Body of pancreas (tissue), 4 donors: Measurements from ENCODE around the gene UBE2D4.

Experiments used
- POLR2A ChIP-seq, 3 donors: fragments of 450-650 bp; IDR thresholded peaks; one replicate each; pipeline ENCODE4 v1.6.1; 2016; ENCODE audit warnings: antibody characterized with exemption in 3 of 3, mild to moderate bottlenecking in 2 of 3
- TF ChIP-seq, protein P1 (sequence below), 7 experiments: fragments of 450-650 bp in 4 of 7; fragments of 200-600 bp in 3 of 7; sonication (generic) in 3 of 7; IDR thresholded peaks; one replicate each; pipeline ENCODE4 v1.5.1; 2016 to 2019; ENCODE audit warnings: antibody characterized with exemption in 7 of 7

DNA sequence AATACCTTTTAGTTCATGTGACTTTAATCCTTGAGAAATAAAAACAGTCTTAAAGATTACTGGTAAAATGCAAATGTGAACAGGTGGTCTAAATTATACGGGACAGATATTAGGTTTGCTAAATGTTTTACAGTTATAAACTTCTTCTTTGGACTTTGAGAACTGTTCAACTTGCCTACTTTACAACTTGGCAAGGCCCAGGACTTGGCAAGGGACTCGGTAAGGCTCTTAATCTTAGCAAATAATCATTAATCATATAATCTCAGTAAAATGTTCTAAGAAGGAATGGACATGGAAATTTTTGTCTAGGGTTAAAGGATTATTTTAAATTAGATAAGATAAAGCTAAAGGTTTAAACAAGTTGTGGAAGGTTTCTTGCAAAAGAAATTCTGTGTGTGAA is 4.8 kb upstream of the UBE2D4 start:
- TF ChIP-seq, protein P1, sequence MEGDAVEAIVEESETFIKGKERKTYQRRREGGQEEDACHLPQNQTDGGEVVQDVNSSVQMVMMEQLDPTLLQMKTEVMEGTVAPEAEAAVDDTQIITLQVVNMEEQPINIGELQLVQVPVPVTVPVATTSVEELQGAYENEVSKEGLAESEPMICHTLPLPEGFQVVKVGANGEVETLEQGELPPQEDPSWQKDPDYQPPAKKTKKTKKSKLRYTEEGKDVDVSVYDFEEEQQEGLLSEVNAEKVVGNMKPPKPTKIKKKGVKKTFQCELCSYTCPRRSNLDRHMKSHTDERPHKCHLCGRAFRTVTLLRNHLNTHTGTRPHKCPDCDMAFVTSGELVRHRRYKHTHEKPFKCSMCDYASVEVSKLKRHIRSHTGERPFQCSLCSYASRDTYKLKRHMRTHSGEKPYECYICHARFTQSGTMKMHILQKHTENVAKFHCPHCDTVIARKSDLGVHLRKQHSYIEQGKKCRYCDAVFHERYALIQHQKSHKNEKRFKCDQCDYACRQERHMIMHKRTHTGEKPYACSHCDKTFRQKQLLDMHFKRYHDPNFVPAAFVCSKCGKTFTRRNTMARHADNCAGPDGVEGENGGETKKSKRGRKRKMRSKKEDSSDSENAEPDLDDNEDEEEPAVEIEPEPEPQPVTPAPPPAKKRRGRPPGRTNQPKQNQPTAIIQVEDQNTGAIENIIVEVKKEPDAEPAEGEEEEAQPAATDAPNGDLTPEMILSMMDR (IDR thresholded peaks at IDR 0.05) = no peak
- no peak for TF ChIP-seq POLR2A (IDR thresholded peaks at IDR 0.05)
